Ascending aorta (tissue), 2 donors: ENCODE results near the gene IRF2BP2. TPM values are rescaled to one million over a fixed set of nuclear protein-coding genes. Genes with fewer than 3 reads are reported as not detected.

Experiments
- DNase-seq, 2 donors: peaks; one replicate each; pipeline ENCODE4 v3.0.0-alpha.2; 2019; ENCODE audit warnings: low spot score in 2 of 2
- H3K27ac ChIP-seq, 2 donors: fragments of 200-600 bp; sonication (generic); one replicate each; pipeline ENCODE4 v1.5.1; 2016 to 2017; ENCODE audit warnings: mild to moderate bottlenecking in 1 of 2
- H3K27me3 ChIP-seq: fragments of 200-600 bp; sonication (generic); one replicate; pipeline ENCODE4 v1.5.1; 2017
- H3K36me3 ChIP-seq, 2 donors: fragments of 200-600 bp; sonication (generic); one replicate each; pipeline ENCODE4 v1.5.1; 2016
- H3K4me1 ChIP-seq, 2 donors: fragments of 200-600 bp; sonication (generic); one replicate each; pipeline ENCODE4 v1.5.1; 2016 to 2017; ENCODE audit warnings: mild to moderate bottlenecking in 1 of 2
- H3K4me3 ChIP-seq, 2 donors: fragments of 200-600 bp; sonication (generic); one replicate each; pipeline ENCODE4 v1.5.1; 2016 to 2017; ENCODE audit warnings: mild to moderate bottlenecking in 1 of 2
- H3K9me3 ChIP-seq, 2 donors: fragments of 200-600 bp; sonication (generic); one replicate each; pipeline ENCODE4 v1.5.1; 2016
- intact Hi-C: fragments of 100-400 bp; cut with DNase I; formaldehyde crosslinking; loops from one replicate; pipeline ENCODE4 v1.15.1; 2023
- total RNA-seq: library from RNA; depleted of rRNA; stranded (reverse); fragments of >200 nt; gene quantifications from one replicate; pipeline ENCODE4 v1.1.0, GENCODE V29; 2016
- TF ChIP-seq, protein P1 (sequence below), 3 experiments: fragments of 200-600 bp in 2 of 3; fragments of 450-650 bp in 1 of 3; sonication (generic) in 2 of 3; IDR thresholded peaks; one replicate each; pipeline ENCODE4 v1.5.1; 2016 to 2019; ENCODE audit warnings: antibody characterized with exemption in 3 of 3, mild to moderate bottlenecking in 1 of 3, moderate library complexity in 1 of 3

IRF2BP2 gene
- total RNA-seq, 1 donor from 2014 or later, result 80.0 TPM

DNA sequence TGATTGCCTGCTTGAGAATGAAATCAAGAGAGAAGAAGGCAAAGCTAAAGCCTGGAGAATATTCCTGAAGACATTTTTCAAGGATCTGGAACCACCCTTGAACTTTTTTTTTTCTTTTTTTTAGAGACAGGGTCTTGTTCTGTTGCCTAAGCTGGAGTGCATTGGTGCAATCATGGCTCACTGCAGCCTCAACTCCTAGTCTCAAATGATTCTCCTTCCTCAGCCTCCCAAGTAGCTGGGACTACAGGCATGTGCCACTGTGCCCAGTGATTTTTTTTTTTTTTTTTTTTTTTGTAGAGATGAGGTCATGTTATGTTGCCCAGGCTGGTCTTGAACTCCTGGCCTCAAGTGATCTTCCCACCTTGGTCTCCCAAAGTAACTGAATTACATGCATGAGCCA is 22.2 kb upstream of the IRF2BP2 start:
- intact Hi-C loops, result no loop called here
- H3K9me3 ChIP-seq, result no peaks in the 10 kb centered on the region
- H3K4me1 ChIP-seq, result no peaks in the 10 kb centered on the region
- DNase-seq, result no peak
- TF ChIP-seq, protein P1, sequence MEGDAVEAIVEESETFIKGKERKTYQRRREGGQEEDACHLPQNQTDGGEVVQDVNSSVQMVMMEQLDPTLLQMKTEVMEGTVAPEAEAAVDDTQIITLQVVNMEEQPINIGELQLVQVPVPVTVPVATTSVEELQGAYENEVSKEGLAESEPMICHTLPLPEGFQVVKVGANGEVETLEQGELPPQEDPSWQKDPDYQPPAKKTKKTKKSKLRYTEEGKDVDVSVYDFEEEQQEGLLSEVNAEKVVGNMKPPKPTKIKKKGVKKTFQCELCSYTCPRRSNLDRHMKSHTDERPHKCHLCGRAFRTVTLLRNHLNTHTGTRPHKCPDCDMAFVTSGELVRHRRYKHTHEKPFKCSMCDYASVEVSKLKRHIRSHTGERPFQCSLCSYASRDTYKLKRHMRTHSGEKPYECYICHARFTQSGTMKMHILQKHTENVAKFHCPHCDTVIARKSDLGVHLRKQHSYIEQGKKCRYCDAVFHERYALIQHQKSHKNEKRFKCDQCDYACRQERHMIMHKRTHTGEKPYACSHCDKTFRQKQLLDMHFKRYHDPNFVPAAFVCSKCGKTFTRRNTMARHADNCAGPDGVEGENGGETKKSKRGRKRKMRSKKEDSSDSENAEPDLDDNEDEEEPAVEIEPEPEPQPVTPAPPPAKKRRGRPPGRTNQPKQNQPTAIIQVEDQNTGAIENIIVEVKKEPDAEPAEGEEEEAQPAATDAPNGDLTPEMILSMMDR (IDR thresholded peaks at IDR 0.05), result no peak
- H3K27me3 ChIP-seq, result no peaks in the 10 kb centered on the region
- H3K4me3 ChIP-seq, result no peak overlapping the region
- no peak overlapping the region for H3K27ac ChIP-seq
- H3K36me3 ChIP-seq, result no peaks in the 10 kb centered on the region

DNA sequence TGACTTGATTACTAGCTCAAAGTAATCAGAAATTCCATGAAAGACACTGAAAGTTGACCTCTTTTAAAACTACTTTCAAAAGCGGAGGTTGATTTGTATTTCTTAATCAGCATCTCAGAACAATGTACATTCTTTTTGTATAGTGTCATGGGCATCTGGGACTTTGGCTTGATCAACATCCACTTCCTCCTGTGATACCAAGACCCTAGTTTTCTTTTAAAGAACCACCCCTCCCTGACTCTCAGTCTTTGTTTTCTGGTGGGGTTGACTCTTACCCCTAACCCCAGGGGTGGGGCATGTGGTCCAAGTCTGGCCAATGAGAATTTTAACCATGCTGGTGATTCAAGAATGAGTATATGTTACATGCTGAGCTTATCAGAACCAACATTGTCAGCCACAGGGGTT is 21.7 kb upstream of the IRF2BP2 start:
- no peak overlapping the region for H3K27ac ChIP-seq
- TF ChIP-seq, protein P1 (IDR thresholded peaks at IDR 0.05), result no peak
- no peaks in the 10 kb centered on the region for H3K9me3 ChIP-seq
- no peaks in the 10 kb centered on the region for H3K4me1 ChIP-seq
- intact Hi-C loops, result no loop called here
- no peaks in the 10 kb centered on the region for H3K27me3 ChIP-seq
- H3K36me3 ChIP-seq, result no peaks in the 10 kb centered on the region
- no peak for DNase-seq
- no peak overlapping the region for H3K4me3 ChIP-seq

DNA sequence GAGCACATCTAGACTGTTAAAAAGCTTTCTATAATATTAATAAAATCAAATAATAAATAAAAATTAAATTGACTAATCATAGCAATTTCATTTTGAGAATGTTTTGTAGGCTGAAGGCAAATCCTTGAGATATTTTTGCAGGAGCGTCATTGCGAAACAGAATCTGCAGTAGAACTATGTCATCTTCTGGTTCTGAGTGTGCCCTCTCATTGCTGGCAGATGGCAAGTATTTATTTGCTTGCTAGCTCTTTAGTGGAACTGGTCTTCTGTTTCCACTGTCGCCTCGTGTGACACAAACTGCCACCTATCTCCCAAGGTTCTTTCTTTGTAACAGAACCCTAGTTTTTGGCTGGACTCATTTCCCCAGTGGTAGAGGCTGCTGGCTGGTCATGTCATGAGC is 19.0 kb upstream of the IRF2BP2 start:
- Histone ChIP-seq H3K4me1 (peaks cover 0 to 6% of the 10 kb centered on the region in 2 donors), H3K27ac (no peak overlapping the region), H3K27me3 (no peaks in the 10 kb centered on the region), H3K4me3 (no peak overlapping the region), H3K9me3 (no peaks in the 10 kb centered on the region), H3K36me3 (no peaks in the 10 kb centered on the region)
- TF ChIP-seq, protein P1 (IDR thresholded peaks at IDR 0.05), result no peak
- intact Hi-C loops, result no loop called here
- no peak for DNase-seq

DNA sequence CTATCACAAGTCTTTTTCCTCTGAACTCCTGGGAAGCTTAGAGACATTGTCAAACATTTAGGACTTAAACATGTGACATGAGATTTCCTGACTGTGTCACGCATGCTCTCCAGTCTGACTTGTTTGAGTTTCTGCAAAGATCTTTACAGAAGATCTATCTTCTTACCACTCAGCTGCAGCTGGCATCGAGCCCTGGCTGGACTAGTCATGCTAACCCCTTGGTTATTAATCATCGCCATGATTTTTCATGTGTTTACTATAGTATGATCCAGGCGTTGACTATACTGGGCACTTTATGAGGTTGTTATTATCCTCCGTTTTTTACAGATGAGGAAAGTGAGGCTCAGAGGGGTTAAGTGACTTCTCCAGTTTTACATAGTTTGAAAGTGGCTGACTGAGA is 18.1 kb upstream of the IRF2BP2 start:
- peaks cover 0 to 6% of the 10 kb centered on the region in 2 donors for H3K4me1 ChIP-seq
- no peak overlapping the region for H3K4me3 ChIP-seq
- no peak for DNase-seq
- no peak overlapping the region for H3K27ac ChIP-seq
- no peaks in the 10 kb centered on the region for H3K9me3 ChIP-seq
- no peaks in the 10 kb centered on the region for H3K36me3 ChIP-seq
- TF ChIP-seq, protein P1 (IDR thresholded peaks at IDR 0.05), result no peak
- intact Hi-C loops, result no loop called here
- H3K27me3 ChIP-seq, result no peaks in the 10 kb centered on the region

DNA sequence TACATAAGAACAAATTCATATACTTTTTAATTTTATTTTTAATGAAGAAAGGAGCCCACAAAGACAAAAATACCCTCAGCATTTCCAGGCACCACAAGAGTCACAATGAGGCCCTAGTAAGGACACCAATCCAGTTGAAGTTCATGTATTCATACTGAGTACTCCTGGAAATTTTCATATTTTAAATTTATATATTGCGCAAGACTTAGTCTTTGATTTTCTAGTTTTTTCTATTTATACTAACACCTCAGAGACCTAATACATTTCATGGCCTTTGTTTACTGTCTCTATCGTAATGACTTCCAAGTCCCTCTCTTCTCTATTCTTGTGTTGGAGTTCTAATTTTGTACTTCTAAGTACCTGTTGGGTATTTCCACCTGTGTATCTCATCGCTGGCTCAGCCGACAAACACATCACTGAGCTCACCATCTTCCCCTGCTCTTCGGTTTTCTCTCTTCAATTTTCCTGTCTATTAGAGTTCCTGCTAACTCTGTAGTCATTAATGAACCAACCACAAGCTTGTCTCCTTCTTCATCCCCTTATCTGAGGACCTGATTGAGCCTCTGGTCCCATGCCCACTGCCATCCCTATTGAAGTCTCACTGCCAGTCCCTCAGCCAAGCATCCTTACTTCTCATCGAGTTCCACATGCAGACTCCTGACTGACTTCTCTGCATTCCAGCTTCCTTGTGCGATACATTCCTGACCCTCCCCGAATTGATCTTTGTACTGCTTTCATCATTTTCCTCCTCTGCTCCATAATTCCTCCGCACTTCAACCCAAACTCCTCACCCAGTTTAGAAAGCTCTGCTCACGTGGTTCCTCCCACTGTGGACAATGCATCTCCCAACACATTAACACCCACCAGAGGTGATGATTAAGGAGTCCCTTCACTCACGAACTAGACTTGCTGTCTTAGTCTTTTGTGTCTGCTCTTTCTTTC is 17.3 kb upstream of the IRF2BP2 start:
- Histone ChIP-seq H3K27ac (no peak overlapping the region), H3K4me1 (peaks cover 0 to 6% of the 10 kb centered on the region in 2 donors), H3K36me3 (no peaks in the 10 kb centered on the region), H3K4me3 (no peak overlapping the region), H3K9me3 (no peaks in the 10 kb centered on the region), H3K27me3 (no peaks in the 10 kb centered on the region)
- intact Hi-C loops, result no loop called here
- TF ChIP-seq, protein P1 (IDR thresholded peaks at IDR 0.05), result no peak
- DNase-seq, result no peak
